CD14-positive monocyte (primary cell): ENCODE results near the gene MERTK. TPM values are rescaled to one million over a fixed set of nuclear protein-coding genes. Genes with fewer than 3 reads are reported as not detected.
"Not testable (repeated sequence)": the region's sequence is repeated elsewhere in the genome, so short reads cannot be mapped to it uniquely, and the experiment has no call there.

Source experiments
- DNase-seq, 3 donors: peaks; one replicate each; pipeline ENCODE4 v3.0.0-alpha.2; 2011 to 2022
- H2AFZ ChIP-seq: 2 replicates; pipeline ENCODE4 v1.6.0; 2012; ENCODE audit warnings: mild to moderate bottlenecking, low read depth, low read length, inconsistent platforms; ENCODE audit not compliant: insufficient read depth, poor library complexity, severe bottlenecking
- H3K27ac ChIP-seq, 2 donors: 1 replicate in 1 of 2; 2 replicates in 1 of 2; pipeline ENCODE4 v1.5.1; 2012 to 2013; ENCODE audit warnings: low read length in 2 of 2, control low read depth in 1 of 2, inconsistent platforms in 1 of 2, low read depth in 1 of 2, mild to moderate bottlenecking in 1 of 2
- H3K27me3 ChIP-seq, 2 donors: one replicate each; pipeline versions ENCODE4 v1.6.0 to v1.6.1; 2011 to 2013; ENCODE audit warnings: low read length in 2 of 2; ENCODE audit not compliant: control insufficient read depth in 2 of 2, insufficient read depth in 2 of 2
- H3K36me3 ChIP-seq, 2 donors: replicated peaks in 1 of 2; 1 replicate in 1 of 2; 2 replicates in 1 of 2; pipeline versions ENCODE4 v1.5.1 to v1.6.1; 2012 to 2013; ENCODE audit warnings: low read length in 2 of 2, control low read depth in 1 of 2, inconsistent platforms in 1 of 2, mild to moderate bottlenecking in 1 of 2; ENCODE audit not compliant: insufficient read depth in 2 of 2, control insufficient read depth in 1 of 2
- H3K4me1 ChIP-seq, 2 donors: 1 replicate in 1 of 2; 2 replicates in 1 of 2; pipeline versions ENCODE4 v1.5.1 to v1.6.1; 2012 to 2013; ENCODE audit warnings: low read length in 2 of 2, control low read depth in 1 of 2, inconsistent platforms in 1 of 2, mild to moderate bottlenecking in 1 of 2, moderate library complexity in 1 of 2; ENCODE audit not compliant: insufficient read depth in 2 of 2, control insufficient read depth in 1 of 2
- H3K4me2 ChIP-seq: replicated peaks from 2 replicates; pipeline ENCODE3; 2012; ENCODE audit warnings: low read length, moderate library complexity, mild to moderate bottlenecking; ENCODE audit not compliant: poor library complexity, severe bottlenecking; ENCODE audit errors: extremely low read depth
- H3K4me3 ChIP-seq, 3 experiments: fragments of 200-600 bp in 1 of 3; sonication (generic) in 1 of 3; replicated peaks in 1 of 3; 1 replicate in 2 of 3; 2 replicates in 1 of 3; pipeline ENCODE4 v1.5.1; 2011 to 2013; ENCODE audit warnings: low read length in 3 of 3, mild to moderate bottlenecking in 3 of 3, control low read depth in 2 of 3, low read depth in 2 of 3, inconsistent platforms in 1 of 3, moderate library complexity in 1 of 3
- H3K79me2 ChIP-seq: 2 replicates; pipeline ENCODE4 v1.6.0; 2012; ENCODE audit warnings: mild to moderate bottlenecking, control low read depth, inconsistent platforms, low read length, moderate library complexity; ENCODE audit not compliant: insufficient read depth
- H3K9ac ChIP-seq: 2 replicates; pipeline ENCODE4 v1.6.0; 2017; ENCODE audit warnings: low read length, mild to moderate bottlenecking; ENCODE audit not compliant: insufficient read depth, poor library complexity, severe bottlenecking
- H3K9me3 ChIP-seq, 2 donors: replicated peaks in 1 of 2; 1 replicate in 1 of 2; 2 replicates in 1 of 2; pipeline versions ENCODE4 v1.5.1 to v1.6.1; 2012 to 2013; ENCODE audit warnings: low read length in 2 of 2, control low read depth in 1 of 2; ENCODE audit not compliant: control insufficient read depth in 1 of 2, insufficient read depth in 1 of 2
- H4K20me1 ChIP-seq: 2 replicates; pipeline ENCODE4 v1.6.0; 2012; ENCODE audit warnings: mild to moderate bottlenecking, low read length, control low read depth, moderate library complexity; ENCODE audit not compliant: insufficient read depth
- H3K27ac Mint-ChIP-seq, 7 donors: one replicate each; pipeline ENCODE4 v1.8.0; 2020; ENCODE audit warnings: mild to moderate bottlenecking in 7 of 7, mixed read lengths in 7 of 7, moderate library complexity in 6 of 7, inconsistent platforms in 2 of 7
- H3K27me3 Mint-ChIP-seq, 3 donors: one replicate each; pipeline ENCODE4 v1.8.0; 2021 to 2022; ENCODE audit warnings: low read depth in 3 of 3, mild to moderate bottlenecking in 3 of 3, mixed read lengths in 3 of 3, moderate library complexity in 3 of 3, inconsistent platforms in 1 of 3
- H3K36me3 Mint-ChIP-seq, 2 donors: one replicate each; pipeline ENCODE4 v1.8.0; 2020; ENCODE audit warnings: mixed read lengths in 2 of 2, inconsistent platforms in 1 of 2, mild to moderate bottlenecking in 1 of 2
- H3K4me1 Mint-ChIP-seq: one replicate; pipeline ENCODE4 v1.8.0; 2020; ENCODE audit warnings: mild to moderate bottlenecking, mixed read lengths
- H3K4me3 Mint-ChIP-seq, 2 donors: one replicate each; pipeline ENCODE4 v1.8.0; 2020; ENCODE audit warnings: mild to moderate bottlenecking in 2 of 2, mixed read lengths in 2 of 2, moderate library complexity in 1 of 2
- H3K9me3 Mint-ChIP-seq, 7 donors: one replicate each; pipeline ENCODE4 v1.8.0; 2020 to 2022; ENCODE audit warnings: mixed read lengths in 7 of 7, mild to moderate bottlenecking in 6 of 7, moderate library complexity in 6 of 7, inconsistent platforms in 2 of 7
- WGBS: methylation state at CpG from one replicate; pipeline ENCODE4 v1.1.5; 2013; ENCODE audit warnings: missing lambda C conversion rate; ENCODE audit not compliant: insufficient coverage; 5-methylcytosine and 5-hydroxymethylcytosine counted together
- intact Hi-C, 2 donors: fragments of 100-400 bp; cut with micrococcal nuclease; formaldehyde crosslinking; loops; one replicate each; pipeline versions ENCODE4 v1.15.0 to v1.15.1; 2023
- polyA plus RNA-seq, 3 donors: library from polyadenylated mRNA; depleted of rRNA in 1 of 3; unstranded in 2 of 3; stranded (reverse) in 1 of 3; fragments of 300-500 nt in 2 of 3; fragments of >200 nt in 1 of 3; fragmentation: Illumina TruSeq in 2 of 3; gene quantifications; 1 replicate in 2 of 3; 2 replicates in 1 of 3; pipeline ENCODE4 v1.2.3, GENCODE V29; 2012 to 2021
- TF ChIP-seq, protein P1 (sequence below): fragments of 200-600 bp; IDR thresholded peaks from one replicate; pipeline ENCODE4 v1.8.0; 2022; ENCODE audit warnings: antibody characterized with exemption, mild to moderate bottlenecking

MERTK gene
- polyA plus RNA-seq, 3 donors = 4.1 to 17.0 (median 4.2) TPM

DNA sequence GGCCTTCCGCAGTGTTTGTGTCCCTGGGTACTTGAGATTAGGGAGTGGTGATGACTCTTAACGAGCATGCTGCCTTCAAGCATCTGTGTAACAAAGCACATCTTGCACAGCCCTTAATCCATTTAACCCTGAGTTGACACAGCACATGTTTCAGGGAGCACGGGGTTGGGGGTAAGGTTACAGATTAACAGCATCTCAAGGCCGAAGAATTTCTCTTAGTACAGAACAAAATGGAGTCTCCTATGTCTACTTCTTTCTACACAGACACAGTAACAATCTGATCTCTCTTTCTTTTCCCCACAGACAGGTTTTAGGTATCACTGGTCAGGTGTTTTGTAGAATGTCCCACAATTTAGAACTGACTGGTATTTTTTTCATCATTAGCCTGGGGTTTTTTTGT lies 65.1 kb downstream of the MERTK start:
- H3K27ac ChIP-seq, intact Hi-C loops, H2AFZ ChIP-seq, H3K27me3 ChIP-seq, H3K36me3 Mint-ChIP-seq, H3K4me3 Mint-ChIP-seq, H3K4me3 ChIP-seq, DNase-seq, H3K27ac Mint-ChIP-seq, H3K9ac ChIP-seq, H3K9me3 ChIP-seq, H3K9me3 Mint-ChIP-seq, H3K4me2 ChIP-seq, H4K20me1 ChIP-seq, H3K79me2 ChIP-seq, H3K4me1 ChIP-seq, H3K27me3 Mint-ChIP-seq: not testable (repeated sequence)
- H3K4me1 Mint-ChIP-seq = peaks cover 10% of the 10 kb centered on the region
- no CpG with 5 or more reads among the region's 4 CpGs for WGBS
- peaks cover 0 to 12% of the 10 kb centered on the region in 2 donors for H3K36me3 ChIP-seq

DNA sequence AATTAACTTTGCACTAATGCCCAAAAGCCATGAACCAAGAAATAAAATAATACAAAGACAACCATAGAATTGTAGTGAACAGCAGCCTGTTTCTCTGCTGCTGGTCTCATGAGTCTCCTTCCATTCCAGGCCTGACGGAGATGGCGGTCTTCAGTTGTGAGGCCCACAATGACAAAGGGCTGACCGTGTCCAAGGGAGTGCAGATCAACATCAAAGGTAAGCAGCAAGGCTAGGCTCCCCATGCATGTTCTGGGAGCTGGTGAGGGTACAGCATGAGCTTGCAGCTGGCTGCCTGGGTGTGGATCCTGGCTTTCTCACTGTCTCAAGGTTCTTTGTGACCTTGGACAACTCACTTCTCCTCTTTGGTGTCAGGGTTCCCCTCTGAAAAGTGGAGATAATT lies 66.7 kb downstream of the MERTK start:
- Mint-ChIP-seq H3K36me3 (peaks cover 0 to 5% of the 10 kb centered on the region in 2 donors), H3K27ac (no peak overlapping the region), H3K4me1 (peaks cover 10% of the 10 kb centered on the region), H3K4me3 (no peak overlapping the region), H3K27me3 (peaks cover 0 to 3% (median 2%) of the 10 kb centered on the region in 3 donors), H3K9me3 (peaks cover 0 to 3% (median 0%) of the 10 kb centered on the region in 7 donors)
- H3K9me3 ChIP-seq = no peaks in the 10 kb centered on the region
- 90% methylated on average over 2 of the region's 3 CpGs for WGBS
- peaks cover 0 to 20% of the 10 kb centered on the region in 2 donors for H3K36me3 ChIP-seq
- no peaks in the 10 kb centered on the region for H4K20me1 ChIP-seq
- no peak for DNase-seq
- TF ChIP-seq, protein P1, sequence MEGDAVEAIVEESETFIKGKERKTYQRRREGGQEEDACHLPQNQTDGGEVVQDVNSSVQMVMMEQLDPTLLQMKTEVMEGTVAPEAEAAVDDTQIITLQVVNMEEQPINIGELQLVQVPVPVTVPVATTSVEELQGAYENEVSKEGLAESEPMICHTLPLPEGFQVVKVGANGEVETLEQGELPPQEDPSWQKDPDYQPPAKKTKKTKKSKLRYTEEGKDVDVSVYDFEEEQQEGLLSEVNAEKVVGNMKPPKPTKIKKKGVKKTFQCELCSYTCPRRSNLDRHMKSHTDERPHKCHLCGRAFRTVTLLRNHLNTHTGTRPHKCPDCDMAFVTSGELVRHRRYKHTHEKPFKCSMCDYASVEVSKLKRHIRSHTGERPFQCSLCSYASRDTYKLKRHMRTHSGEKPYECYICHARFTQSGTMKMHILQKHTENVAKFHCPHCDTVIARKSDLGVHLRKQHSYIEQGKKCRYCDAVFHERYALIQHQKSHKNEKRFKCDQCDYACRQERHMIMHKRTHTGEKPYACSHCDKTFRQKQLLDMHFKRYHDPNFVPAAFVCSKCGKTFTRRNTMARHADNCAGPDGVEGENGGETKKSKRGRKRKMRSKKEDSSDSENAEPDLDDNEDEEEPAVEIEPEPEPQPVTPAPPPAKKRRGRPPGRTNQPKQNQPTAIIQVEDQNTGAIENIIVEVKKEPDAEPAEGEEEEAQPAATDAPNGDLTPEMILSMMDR = no peak
- no peaks in the 10 kb centered on the region for H3K27me3 ChIP-seq
- no peak overlapping the region for H2AFZ ChIP-seq
- H3K4me3 ChIP-seq = no peak overlapping the region
- H3K4me2 ChIP-seq = no peak overlapping the region
- no peak overlapping the region for H3K27ac ChIP-seq
- no peak overlapping the region for H3K9ac ChIP-seq
- intact Hi-C loops = no loop called here
- H3K79me2 ChIP-seq = no peaks in the 10 kb centered on the region
- no peaks in the 10 kb centered on the region for H3K4me1 ChIP-seq
